Sigmoid colon (tissue), 7 donors: ENCODE results near the gene PI4KA. TPM values are rescaled to one million over a fixed set of nuclear protein-coding genes. Genes with fewer than 3 reads are reported as not detected.
A peak's percentile ranks its signal among the peaks of the same experiment; 100 is the strongest.

Source experiments
- DNase-seq: peaks from one replicate; pipeline ENCODE4 v3.0.0-alpha.2; 2019
- H3K27ac ChIP-seq, 4 donors: fragments of 200-600 bp; sonication (generic); one replicate each; pipeline ENCODE4 v1.5.1; 2016 to 2019; ENCODE audit warnings: mild to moderate bottlenecking in 1 of 4
- H3K27me3 ChIP-seq, 3 donors: fragments of 200-600 bp; sonication (generic); one replicate each; pipeline ENCODE4 v1.5.1; 2019; ENCODE audit warnings: mild to moderate bottlenecking in 1 of 3
- H3K36me3 ChIP-seq, 4 donors: fragments of 200-600 bp; sonication (generic); one replicate each; pipeline ENCODE4 v1.5.1; 2016 to 2019
- H3K4me1 ChIP-seq, 4 donors: fragments of 200-600 bp; sonication (generic); one replicate each; pipeline ENCODE4 v1.5.1; 2017 to 2019
- H3K4me3 ChIP-seq, 4 donors: fragments of 200-600 bp; sonication (generic); one replicate each; pipeline ENCODE4 v1.5.1; 2017 to 2019; ENCODE audit warnings: mild to moderate bottlenecking in 2 of 4, moderate library complexity in 1 of 4
- H3K9me3 ChIP-seq, 4 donors: fragments of 200-600 bp in 3 of 4; sonication (generic) in 3 of 4; one replicate each; pipeline versions ENCODE4 v1.5.1 to v1.6.1; 2013 to 2019
- CTCF ChIP-seq, 4 experiments: fragments of 450-650 bp in 3 of 4; fragments of 200-600 bp in 1 of 4; IDR thresholded peaks; one replicate each; pipeline ENCODE4 v1.5.1; 2016 to 2019; ENCODE audit warnings: antibody characterized with exemption in 4 of 4, mild to moderate bottlenecking in 3 of 4, moderate library complexity in 2 of 4
- EP300 ChIP-seq, 4 donors: sonication (generic); formaldehyde crosslinking; IDR thresholded peaks; one replicate each; pipeline ENCODE4 v1.6.1; 2017; ENCODE audit warnings: antibody characterized with exemption in 4 of 4
- POLR2A ChIP-seq, 2 donors: fragments of 450-650 bp; IDR thresholded peaks; one replicate each; pipeline ENCODE4 v1.6.1; 2016; ENCODE audit warnings: antibody characterized with exemption in 2 of 2, mild to moderate bottlenecking in 2 of 2, moderate library complexity in 2 of 2
- POLR2AphosphoS5 ChIP-seq, 4 donors: sonication (generic); formaldehyde crosslinking; IDR thresholded peaks; one replicate each; pipeline ENCODE4 v1.6.1; 2017; ENCODE audit warnings: antibody characterized with exemption in 4 of 4
- WGBS, 2 donors: extraction: QIAGEN DNeasy Blood & Tissue Kit; methylation state at CpG; one replicate each; pipeline ENCODE4 v1.1.7; 2013; 5-methylcytosine and 5-hydroxymethylcytosine counted together
- intact Hi-C: fragments of 100-400 bp; cut with DNase I; formaldehyde crosslinking; loops from one replicate; pipeline ENCODE4 v1.15.1; 2023
- polyA plus RNA-seq, 3 donors: library from polyadenylated mRNA; stranded (reverse); fragments of 200-250 nt; gene quantifications; one replicate each; pipeline ENCODE4 v1.2.3, GENCODE V29; 2013
- total RNA-seq, 4 donors: library from RNA; depleted of rRNA; stranded (reverse); fragments of >200 nt; gene quantifications; one replicate each; pipeline ENCODE4 v1.1.0, GENCODE V29; 2016
- donor health status: healthy with polysubstance abuse.
- donor health status: Bipolar disorder and iron deficiency.
- donor health status: healthy.

The PI4KA gene
- total and polyA plus RNA-seq, 7 donors: 26.1 to 137 (median 63.5) TPM

- peaks cover 0 to 4% (median 0%) of the 10 kb centered on the region in 4 donors for H3K4me1 ChIP-seq
- H3K36me3 ChIP-seq: peaks cover 34 to 98% (median 78%) of the 10 kb centered on the region in 4 donors
- no peak for DNase-seq
- no peaks in the 10 kb centered on the region for H3K27me3 ChIP-seq
- no peaks in the 10 kb centered on the region for H3K9me3 ChIP-seq
- intact Hi-C loops: no loop called here
- no peak for TF ChIP-seq POLR2AphosphoS5 (IDR thresholded peaks at IDR 0.05)
- TF ChIP-seq POLR2A (IDR thresholded peaks at IDR 0.05): no peak
- H3K27ac ChIP-seq: no peak overlapping the region
- no peak overlapping the region for H3K4me3 ChIP-seq
- WGBS, 2 donors: 84 to 90% methylated on average over 3 of the region's 3 CpGs
Measured at GRCh38 chr22:20805972-20806471, 52.6 kb downstream of the PI4KA start.

- no peaks in the 10 kb centered on the region for H3K27me3 ChIP-seq
- H3K9me3 ChIP-seq: no peaks in the 10 kb centered on the region
- intact Hi-C loops: no loop called here
- peaks cover 34 to 98% (median 73%) of the 10 kb centered on the region in 4 donors for H3K36me3 ChIP-seq
- no peak for TF ChIP-seq EP300 (IDR thresholded peaks at IDR 0.05)
- no peak for TF ChIP-seq POLR2AphosphoS5 (IDR thresholded peaks at IDR 0.05)
- TF ChIP-seq CTCF (IDR thresholded peaks at IDR 0.05): no peak
- no peak for TF ChIP-seq POLR2A (IDR thresholded peaks at IDR 0.05)
- no peak overlapping the region for H3K27ac ChIP-seq
- H3K4me1 ChIP-seq: peaks cover 0 to 4% (median 0%) of the 10 kb centered on the region in 4 donors
- 93 to 94% methylated on average over 6 of the region's 6 CpGs for WGBS, 2 donors
- no peak overlapping the region for H3K4me3 ChIP-seq
- no peak for DNase-seq
Measured at GRCh38 chr22:20804650-20805049, 54.0 kb downstream of the PI4KA start.

- Histone ChIP-seq H3K36me3 (peaks cover 41 to 98% (median 73%) of the 10 kb centered on the region in 4 donors), H3K4me3 (no peak overlapping the region), H3K27me3 (no peaks in the 10 kb centered on the region), H3K27ac (no peak overlapping the region), H3K9me3 (no peaks in the 10 kb centered on the region), H3K4me1 (peaks cover 0 to 4% (median 0%) of the 10 kb centered on the region in 4 donors)
- peak in 1 of 4 experiments; percentile 19 for TF ChIP-seq CTCF (IDR thresholded peaks at IDR 0.05)
- no peak for TF ChIP-seq POLR2AphosphoS5 (IDR thresholded peaks at IDR 0.05)
- TF ChIP-seq POLR2A (IDR thresholded peaks at IDR 0.05): no peak
- no peak for TF ChIP-seq EP300 (IDR thresholded peaks at IDR 0.05)
- WGBS, 2 donors: 76 to 78% methylated on average over 11 of the region's 11 CpGs
- DNase-seq: no peak
- intact Hi-C loops: no loop called here
Measured at GRCh38 chr22:20803696-20804324, 54.8 kb downstream of the PI4KA start.

GRCh38 chr22:20802922-20803553 lies 55.6 kb downstream of the PI4KA start:
- Histone ChIP-seq H3K27me3 (no peaks in the 10 kb centered on the region), H3K36me3 (peaks cover 49 to 100% (median 77%) of the 10 kb centered on the region in 4 donors), H3K27ac (no peak overlapping the region), H3K4me1 (peaks cover 0 to 4% (median 0%) of the 10 kb centered on the region in 4 donors), H3K9me3 (no peaks in the 10 kb centered on the region), H3K4me3 (no peak overlapping the region)
- TF ChIP-seq EP300 (IDR thresholded peaks at IDR 0.05) (no peak), POLR2AphosphoS5 (IDR thresholded peaks at IDR 0.05) (no peak), CTCF (IDR thresholded peaks at IDR 0.05) (no peak), POLR2A (IDR thresholded peaks at IDR 0.05) (no peak)
- intact Hi-C loops: no loop called here
- DNase-seq: no peak
- 96 to 97% methylated on average over 11 of the region's 11 CpGs for WGBS, 2 donors

- intact Hi-C loops: no loop called here
- no peak overlapping the region for H3K27ac ChIP-seq
- no peaks in the 10 kb centered on the region for H3K9me3 ChIP-seq
- DNase-seq: no peak
- no peak for TF ChIP-seq POLR2A (IDR thresholded peaks at IDR 0.05)
- no peak for TF ChIP-seq EP300 (IDR thresholded peaks at IDR 0.05)
- no peak for TF ChIP-seq POLR2AphosphoS5 (IDR thresholded peaks at IDR 0.05)
- TF ChIP-seq CTCF (IDR thresholded peaks at IDR 0.05): no peak
- H3K4me3 ChIP-seq: no peak overlapping the region
- peaks cover 0 to 4% (median 0%) of the 10 kb centered on the region in 4 donors for H3K4me1 ChIP-seq
- H3K36me3 ChIP-seq: peaks cover 49 to 100% (median 77%) of the 10 kb centered on the region in 4 donors
- no peaks in the 10 kb centered on the region for H3K27me3 ChIP-seq
- whole genome bisulfite sequencing, 2 donors: 80 to 89% methylated on average over 6 of the region's 6 CpGs
Measured at GRCh38 chr22:20802452-20802851, 56.2 kb downstream of the PI4KA start.
